HTERT RPE-1 (cell line): ENCODE data around the gene MAD1L1.

Experiments
- in situ Hi-C: fragments of 300-500 bp; cut with MboI; formaldehyde crosslinking; loops from 4 replicates; pipeline ENCODE4 v1.14.3; 2020; ENCODE audit warnings: low sequenced_read_pairs

Gene MAD1L1

GRCh38 chr7:2219136-2219535 lies 13.6 kb downstream of the MAD1L1 start:
- in situ Hi-C loops = no loop called here

- in situ Hi-C loops = no loop called here
Observed at GRCh38 chr7:2218444-2218785, 14.3 kb downstream of the MAD1L1 start.

GRCh38 chr7:2217716-2218443 lies 14.9 kb downstream of the MAD1L1 start:
- in situ Hi-C loops = no loop called here

- in situ Hi-C loops = no loop called here
Observed at GRCh38 chr7:2217206-2217605, 15.5 kb downstream of the MAD1L1 start.

- in situ Hi-C loops = no loop called here
Observed at GRCh38 chr7:2215851-2216250, 16.9 kb downstream of the MAD1L1 start.

GRCh38 chr7:2214636-2215035 lies 18.1 kb downstream of the MAD1L1 start:
- in situ Hi-C loops = no loop called here

GRCh38 chr7:2213551-2214215 lies 19.1 kb downstream of the MAD1L1 start:
- in situ Hi-C loops = no loop called here

GRCh38 chr7:2212906-2213305 lies 19.8 kb downstream of the MAD1L1 start:
- in situ Hi-C loops = no loop called here

- in situ Hi-C loops = no loop called here
Observed at GRCh38 chr7:2211926-2212325, 20.8 kb downstream of the MAD1L1 start.

GRCh38 chr7:2211259-2211880 lies 21.4 kb downstream of the MAD1L1 start:
- in situ Hi-C loops = no loop called here

GRCh38 chr7:2210551-2211258 lies 22.0 kb downstream of the MAD1L1 start:
- in situ Hi-C loops = no loop called here

GRCh38 chr7:2209961-2210323 lies 22.8 kb downstream of the MAD1L1 start:
- in situ Hi-C loops = no loop called here

- in situ Hi-C loops = no loop called here
Observed at GRCh38 chr7:2209146-2209960, 23.4 kb downstream of the MAD1L1 start.

GRCh38 chr7:2208712-2209111 lies 24.0 kb downstream of the MAD1L1 start:
- in situ Hi-C loops = no loop called here

- in situ Hi-C loops = no loop called here
Observed at GRCh38 chr7:2205036-2205780, 27.5 kb downstream of the MAD1L1 start.

- in situ Hi-C loops = no loop called here
Observed at GRCh38 chr7:2204446-2204845, 28.3 kb downstream of the MAD1L1 start.

- in situ Hi-C loops = no loop called here
Observed at GRCh38 chr7:2203766-2204300, 28.9 kb downstream of the MAD1L1 start.

- in situ Hi-C loops = no loop called here
Observed at GRCh38 chr7:2202901-2203765, 29.6 kb downstream of the MAD1L1 start.

- in situ Hi-C loops = no loop called here
Observed at GRCh38 chr7:2202361-2202761, 30.4 kb downstream of the MAD1L1 start.
